Testis (tissue), 2 donors: ENCODE data around the gene CCPG1.

Experiments used
- CTCF ChIP-seq, 3 experiments: fragments of 450-650 bp in 2 of 3; fragments of 200-600 bp in 1 of 3; sonication (generic) in 1 of 3; IDR thresholded peaks; one replicate each; pipeline ENCODE4 v1.5.1; 2016 to 2019; ENCODE audit warnings: antibody characterized with exemption in 3 of 3, mild to moderate bottlenecking in 2 of 3, moderate library complexity in 1 of 3
- POLR2A ChIP-seq: fragments of 450-650 bp; IDR thresholded peaks from one replicate; pipeline ENCODE4 v1.6.1; 2017; ENCODE audit warnings: antibody characterized with exemption, mild to moderate bottlenecking, moderate library complexity

- TF ChIP-seq CTCF (IDR thresholded peaks at IDR 0.05) (no peak), POLR2A (no peak)
Observed at GRCh38 chr15:55356985-55357585, 51.1 kb downstream of the CCPG1 start.
